Measurements from ENCODE around the gene FAM240A.
A peak's percentile ranks its signal among the peaks of the same experiment; 100 is the strongest.

FAM240A gene

GRCh38 chr3:46628901-46629369, 16.6 kb downstream of the FAM240A start:
- no peak for DNase-seq

- DNase-seq, result peak; percentile 70
Measured at GRCh38 chr3:46629551-46630517, 17.5 kb downstream of the FAM240A start.

GRCh38 chr3:46632792-46633191, 20.5 kb downstream of the FAM240A start:
- DNase-seq, result no peak

- DNase-seq, result no peak
Measured at GRCh38 chr3:46634856-46635255, 22.5 kb downstream of the FAM240A start.

- DNase-seq, result no peak
Measured at GRCh38 chr3:46639221-46639620, 26.9 kb downstream of the FAM240A start.

- no peak for DNase-seq
Measured at GRCh38 chr3:46640927-46641326, 28.6 kb downstream of the FAM240A start.

GRCh38 chr3:46642971-46643370, 30.6 kb downstream of the FAM240A start:
- no peak for DNase-seq

- no peak for DNase-seq
Measured at GRCh38 chr3:46643701-46644100, 31.4 kb downstream of the FAM240A start.

GRCh38 chr3:46646700-46647099, 34.4 kb downstream of the FAM240A start:
- no peak for DNase-seq

GRCh38 chr3:46648096-46648495, 35.8 kb downstream of the FAM240A start:
- no peak for DNase-seq

GRCh38 chr3:46649436-46649835, 37.1 kb downstream of the FAM240A start:
- no peak for DNase-seq

GRCh38 chr3:46651084-46651483, 38.8 kb downstream of the FAM240A start:
- no peak for DNase-seq

GRCh38 chr3:46655271-46655670, 42.9 kb downstream of the FAM240A start:
- DNase-seq, result no peak

- no peak for DNase-seq
Measured at GRCh38 chr3:46656778-46657556, 44.6 kb downstream of the FAM240A start.

GRCh38 chr3:46659285-46659684, 47.0 kb downstream of the FAM240A start:
- DNase-seq, result no peak

- no peak for DNase-seq
Measured at GRCh38 chr3:46660003-46660402, 47.7 kb downstream of the FAM240A start.

- DNase-seq, result no peak
Measured at GRCh38 chr3:46660543-46661523, 48.5 kb downstream of the FAM240A start.

GRCh38 chr3:46661776-46662766, 49.7 kb downstream of the FAM240A start:
- no peak for DNase-seq

GRCh38 chr3:46662771-46663551, 50.6 kb downstream of the FAM240A start:
- DNase-seq, result no peak

GRCh38 chr3:46663591-46664135, 51.3 kb downstream of the FAM240A start:
- DNase-seq, result peak; percentile 51

Measured in 8988T (cell line).